HG02798 (cell line): Measurements from ENCODE around the gene CDK5R1.
"Not testable (repeated sequence)": the region's sequence is repeated elsewhere in the genome, so short reads cannot be mapped to it uniquely, and the experiment has no call there.

ENCODE experiments used
- ATAC-seq: cut with Tn5 transposase; IDR thresholded peaks from one replicate; pipeline ENCODE4 v1.9.1; 2021; ENCODE audit warnings: mild to moderate bottlenecking; ENCODE audit not compliant: unreplicated experiment, poor library complexity

CDK5R1 gene

DNA sequence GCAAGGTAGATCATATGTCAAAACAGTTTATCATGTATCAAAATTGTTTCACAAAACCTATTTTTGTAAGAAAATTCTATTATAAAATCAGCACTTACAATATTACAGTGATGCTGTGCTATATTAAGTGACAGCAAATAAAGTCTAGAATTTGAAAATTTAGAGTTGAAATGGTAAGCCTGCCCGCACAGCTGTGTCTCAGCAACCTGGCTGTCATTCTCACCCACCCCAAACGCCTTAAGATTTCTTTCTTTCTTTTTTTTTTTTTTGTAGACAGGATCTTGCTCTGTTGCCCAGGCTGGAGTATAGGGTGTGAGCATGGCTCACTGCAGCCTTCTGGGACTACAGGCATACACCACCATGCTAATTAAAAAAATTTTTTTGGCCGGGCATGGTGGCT, 26.8 kb downstream of the CDK5R1 start:
- ATAC-seq = no peak

DNA sequence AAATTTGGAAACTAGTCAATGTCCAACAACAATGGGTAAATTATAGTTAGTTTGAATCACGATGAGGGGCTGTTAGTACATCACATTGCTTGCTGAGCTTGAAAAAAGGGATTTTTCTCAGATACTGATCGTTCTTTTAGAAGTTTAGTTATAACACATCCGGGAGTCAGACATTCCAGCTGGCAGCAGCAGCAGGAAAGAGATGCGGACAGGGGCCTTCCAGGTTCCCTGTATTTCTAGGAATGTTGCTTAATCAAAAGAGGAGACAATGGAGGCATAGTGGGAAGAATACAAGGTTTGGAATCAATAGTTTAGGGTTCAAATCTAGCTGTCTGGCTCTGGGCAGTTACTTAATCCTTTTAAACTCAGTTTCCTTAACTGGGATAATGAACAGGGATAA, 27.8 kb downstream of the CDK5R1 start:
- no peak for ATAC-seq

DNA sequence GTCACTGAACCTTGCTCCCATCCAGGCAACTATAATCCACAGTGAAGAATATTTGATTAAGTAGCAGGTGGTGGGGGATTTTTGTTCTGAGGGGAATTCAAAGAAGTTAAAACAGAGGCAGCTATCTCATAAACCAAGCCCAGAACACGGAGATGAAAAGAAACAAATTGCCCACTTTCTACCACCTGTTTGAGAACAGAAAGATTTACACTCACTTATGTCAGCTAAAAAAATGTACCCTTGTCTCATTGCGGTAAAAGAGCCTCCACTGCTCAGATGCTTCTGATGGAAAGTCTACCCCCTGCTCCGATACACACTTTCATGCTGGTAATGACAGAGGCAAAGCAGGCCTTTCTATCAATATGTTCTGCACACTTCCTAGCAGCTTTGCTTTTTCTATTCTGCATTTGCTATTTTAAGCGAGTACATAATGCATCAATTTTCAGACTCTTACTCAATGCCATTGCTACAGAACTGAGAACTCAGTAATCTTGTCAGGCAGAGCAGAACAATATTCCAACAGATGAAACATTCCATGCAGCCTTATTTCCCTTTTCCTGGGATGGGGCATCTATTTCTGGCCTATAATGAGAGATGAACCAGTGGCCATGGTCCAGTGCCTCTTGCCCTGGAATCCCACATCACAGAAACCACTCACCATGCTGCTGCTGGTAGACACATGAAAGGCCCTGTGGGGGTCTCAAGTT, 29.0 kb downstream of the CDK5R1 start:
- ATAC-seq = peak; percentile 58

DNA sequence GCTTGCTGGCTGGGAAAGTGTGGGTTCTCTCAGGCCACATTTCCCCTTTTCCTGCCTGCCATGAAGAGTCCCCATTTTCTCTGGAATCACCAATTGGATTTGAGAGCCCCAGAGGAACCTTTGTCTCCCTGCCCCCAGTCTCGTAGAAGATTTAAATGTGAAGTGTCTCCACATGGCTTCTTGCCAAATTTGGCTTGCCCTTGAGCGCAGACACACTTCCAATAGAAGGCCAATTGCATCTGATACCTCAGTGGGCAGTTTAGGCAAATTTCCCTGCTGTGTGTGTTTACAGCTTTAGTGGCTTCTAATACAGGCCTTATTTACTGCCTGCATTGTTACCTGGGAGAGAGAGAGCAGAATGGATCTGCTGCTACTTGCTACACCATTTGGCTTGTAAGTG, 29.7 kb downstream of the CDK5R1 start:
- ATAC-seq = no peak

GRCh38 chr17:32516940-32517701, 30.3 kb downstream of the CDK5R1 start:
- ATAC-seq = no peak

DNA sequence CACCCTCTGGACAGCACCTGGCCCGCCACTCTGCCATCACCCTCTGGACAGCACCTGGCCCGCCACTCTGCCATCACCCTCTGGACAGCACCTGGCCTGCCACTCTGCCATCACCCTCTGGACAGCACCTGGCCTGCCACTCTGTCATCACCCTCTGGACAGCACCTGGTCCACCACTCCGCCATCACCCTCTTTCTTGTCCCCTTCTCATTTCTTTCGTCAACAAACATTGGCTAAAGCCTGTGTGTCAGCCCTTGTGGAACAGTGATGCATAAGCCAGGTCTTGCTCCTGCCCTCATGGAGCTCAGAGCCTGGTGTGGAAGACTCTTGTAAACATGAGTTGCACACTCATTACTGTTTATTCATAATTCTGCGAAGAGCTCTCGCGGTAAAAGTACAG, 31.2 kb downstream of the CDK5R1 start:
- no peak for ATAC-seq

DNA sequence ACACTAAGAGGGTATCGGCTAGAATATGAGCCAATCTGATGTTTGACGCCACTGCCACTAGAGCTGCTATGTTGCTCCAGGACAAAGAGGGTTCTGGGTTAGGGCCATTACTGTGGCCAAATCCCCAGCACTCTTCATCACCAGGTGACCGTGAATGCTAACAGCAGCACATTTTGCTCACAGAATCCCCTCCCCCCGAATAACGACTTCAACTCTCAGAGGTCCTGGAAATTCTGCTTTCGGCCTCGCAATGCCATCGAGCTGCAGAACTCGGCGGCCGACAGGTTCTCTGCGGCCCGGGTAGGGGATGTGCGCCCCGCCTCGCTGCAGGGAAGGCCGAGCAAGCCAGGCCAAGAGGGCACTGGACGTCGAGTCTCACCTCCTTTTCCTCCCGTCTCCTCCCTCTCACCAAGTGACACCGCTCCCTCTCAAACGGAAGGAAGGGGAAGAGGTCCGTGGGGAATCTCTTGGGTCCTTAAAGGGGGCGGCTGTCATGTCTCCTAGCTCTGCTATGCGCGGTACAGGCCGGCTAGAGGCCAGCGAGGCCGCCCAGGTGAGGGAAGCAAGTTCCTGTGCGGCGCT, 31.9 kb downstream of the CDK5R1 start:
- ATAC-seq = no peak

GRCh38 chr17:32519228-32520103, 32.7 kb downstream of the CDK5R1 start:
- no peak for ATAC-seq

DNA sequence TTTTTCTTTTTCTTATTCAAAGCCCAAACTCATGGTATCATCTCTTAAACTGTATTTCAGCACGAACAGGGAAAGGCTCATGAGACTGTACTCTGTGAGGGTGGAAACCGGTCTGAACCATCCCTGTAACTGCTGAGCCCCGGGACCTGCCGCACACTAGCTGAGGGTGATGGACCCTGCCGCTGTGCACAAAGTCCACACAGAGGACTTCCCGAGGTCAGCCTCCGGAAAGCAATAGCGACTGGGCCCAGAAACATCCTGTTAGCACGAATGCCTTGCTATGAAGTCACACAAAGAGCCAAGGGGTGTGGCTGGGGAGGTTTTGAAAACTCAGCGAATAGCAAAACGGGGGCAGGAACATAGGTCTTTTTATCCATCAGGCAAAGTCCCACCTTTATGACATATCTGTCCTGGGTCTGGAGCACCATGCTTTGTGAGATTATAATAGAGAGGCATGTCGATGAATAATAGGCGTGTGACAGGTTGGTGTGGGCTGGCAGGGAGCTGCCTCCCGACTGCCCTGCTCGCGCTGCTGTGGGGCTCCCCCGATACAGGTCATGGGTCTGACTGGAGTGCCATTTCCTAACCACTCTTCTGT, 33.4 kb downstream of the CDK5R1 start:
- ATAC-seq = no peak

DNA sequence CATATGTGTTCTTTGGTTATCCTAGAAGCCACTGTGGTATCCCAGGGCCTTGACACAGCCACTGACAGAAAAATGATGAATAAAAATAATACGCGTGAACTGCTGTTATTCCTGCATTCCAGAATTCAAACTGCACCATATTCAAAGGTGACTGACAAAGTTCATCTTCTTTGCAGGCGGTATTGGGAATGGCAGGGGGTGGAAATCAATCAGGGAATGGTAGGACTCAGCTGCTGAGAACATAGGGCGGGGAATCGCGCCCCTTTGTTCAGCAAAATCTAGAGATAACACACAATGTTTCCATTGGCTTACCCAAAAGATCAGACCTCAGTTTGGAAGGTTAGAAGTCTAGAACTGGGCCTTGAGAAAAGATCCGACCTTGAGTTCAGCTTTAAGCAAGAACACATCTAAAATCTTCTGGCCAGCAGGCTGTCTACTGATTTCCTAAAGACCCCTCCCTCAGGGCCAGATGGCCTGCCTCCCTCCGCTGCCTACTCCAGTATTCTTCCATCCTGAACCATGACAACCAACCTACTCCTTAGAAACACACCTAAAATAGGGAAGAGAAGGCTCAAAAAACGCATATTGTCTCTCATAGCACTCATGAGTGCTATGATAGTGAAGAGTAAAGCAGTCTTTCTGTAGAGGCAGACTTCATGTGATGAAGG, 34.1 kb downstream of the CDK5R1 start:
- ATAC-seq = no peak

GRCh38 chr17:32523017-32523680, 36.4 kb downstream of the CDK5R1 start:
- peak; percentile 71 for ATAC-seq

GRCh38 chr17:32523827-32524552, 37.2 kb downstream of the CDK5R1 start:
- peak; percentile 53 for ATAC-seq

- not testable (repeated sequence) for ATAC-seq
These were observed 37.7 kb downstream of the CDK5R1 start for GRCh38 chr17:32524553-32524880.

DNA sequence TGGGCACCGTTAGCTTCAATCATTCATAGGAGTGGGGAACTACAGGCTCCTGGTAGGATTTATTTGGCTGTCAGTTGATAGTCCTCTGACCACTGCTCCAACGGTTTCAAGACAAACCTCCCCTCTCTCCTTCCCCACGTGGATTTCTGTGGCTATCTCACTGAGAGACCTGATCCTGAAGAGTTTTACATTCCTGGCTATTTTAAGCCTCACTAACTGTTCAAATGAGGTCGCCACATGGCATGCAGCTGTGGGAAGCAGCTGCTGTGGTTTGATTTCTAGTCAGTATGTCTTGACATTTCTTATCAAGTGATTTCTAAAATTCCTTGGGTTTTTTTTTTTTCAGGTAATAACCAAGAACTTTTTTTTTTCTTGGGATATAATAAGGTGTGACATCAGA, 38.3 kb downstream of the CDK5R1 start:
- ATAC-seq = no peak

GRCh38 chr17:32527146-32527545, 40.4 kb downstream of the CDK5R1 start:
- ATAC-seq = no peak

- no peak for ATAC-seq
These were observed 42.0 kb downstream of the CDK5R1 start for GRCh38 chr17:32528825-32529224.

- ATAC-seq = no peak
These were observed 42.8 kb downstream of the CDK5R1 start for GRCh38 chr17:32529604-32530003.

GRCh38 chr17:32533296-32533695, 46.5 kb downstream of the CDK5R1 start:
- ATAC-seq = no peak
